Activated CD8-positive, alpha-beta memory T cell treated with anti-CD3 and anti-CD28 coated beads, Interleukin-2, amount 50 U/mL, for 24 hours (primary cell): ENCODE data around the gene TMOD1.
"Not testable (repeated sequence)": the region's sequence is repeated elsewhere in the genome, so short reads cannot be mapped to it uniquely, and the experiment has no call there.

Experiments
- DNase-seq: peaks from one replicate; pipeline ENCODE4 v3.0.0-alpha.2; 2020; ENCODE audit errors: extremely low read depth

The TMOD1 gene

DNA sequence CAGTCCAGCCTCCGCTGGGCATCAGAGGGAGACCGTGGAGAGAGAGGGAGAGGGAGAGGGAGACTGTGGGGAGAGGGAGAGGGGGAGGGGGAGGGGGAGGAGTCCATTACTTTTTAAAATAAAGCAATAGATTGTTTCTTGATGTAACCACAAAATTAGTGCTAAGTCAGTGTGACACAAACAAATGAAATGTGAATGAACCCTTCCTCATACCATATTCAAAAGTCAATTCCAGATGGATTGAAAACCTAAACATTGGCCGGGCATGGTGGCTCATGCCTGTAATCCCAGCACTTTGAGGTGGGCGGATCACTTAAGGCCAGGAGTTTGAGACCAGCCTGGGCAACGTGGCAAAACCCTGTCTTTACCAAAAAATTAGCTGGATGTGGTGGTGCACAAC, 2.6 kb upstream of the TMOD1 start:
- DNase-seq: not testable (repeated sequence)

DNA sequence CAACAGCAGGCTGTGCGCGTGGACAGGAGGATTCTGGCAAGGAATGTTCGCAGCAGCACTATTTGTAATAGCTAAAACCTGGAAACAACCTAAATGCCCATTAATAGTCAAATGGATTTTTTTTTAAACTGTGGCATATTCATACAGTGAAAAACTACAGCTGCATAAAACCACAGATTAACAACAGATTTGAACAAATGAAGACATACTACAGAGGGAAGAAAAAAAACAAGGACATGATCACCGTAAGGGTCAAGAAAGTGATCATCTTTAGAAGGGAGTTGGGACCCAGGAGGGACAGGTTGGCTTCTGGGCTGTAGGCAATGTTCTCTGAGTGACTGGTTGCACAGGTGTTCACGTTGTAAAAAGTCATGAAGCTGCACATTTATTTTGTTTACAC, 1.2 kb upstream of the TMOD1 start:
- DNase-seq: no peak

- DNase-seq: no peak
Measured at GRCh38 chr9:97500765-97501176, 695 bp upstream of the TMOD1 start.

- DNase-seq: no peak
Measured at GRCh38 chr9:97501972-97502221, 431 bp downstream of the TMOD1 start.

GRCh38 chr9:97502222-97502983, 937 bp downstream of the TMOD1 start:
- no peak for DNase-seq

DNA sequence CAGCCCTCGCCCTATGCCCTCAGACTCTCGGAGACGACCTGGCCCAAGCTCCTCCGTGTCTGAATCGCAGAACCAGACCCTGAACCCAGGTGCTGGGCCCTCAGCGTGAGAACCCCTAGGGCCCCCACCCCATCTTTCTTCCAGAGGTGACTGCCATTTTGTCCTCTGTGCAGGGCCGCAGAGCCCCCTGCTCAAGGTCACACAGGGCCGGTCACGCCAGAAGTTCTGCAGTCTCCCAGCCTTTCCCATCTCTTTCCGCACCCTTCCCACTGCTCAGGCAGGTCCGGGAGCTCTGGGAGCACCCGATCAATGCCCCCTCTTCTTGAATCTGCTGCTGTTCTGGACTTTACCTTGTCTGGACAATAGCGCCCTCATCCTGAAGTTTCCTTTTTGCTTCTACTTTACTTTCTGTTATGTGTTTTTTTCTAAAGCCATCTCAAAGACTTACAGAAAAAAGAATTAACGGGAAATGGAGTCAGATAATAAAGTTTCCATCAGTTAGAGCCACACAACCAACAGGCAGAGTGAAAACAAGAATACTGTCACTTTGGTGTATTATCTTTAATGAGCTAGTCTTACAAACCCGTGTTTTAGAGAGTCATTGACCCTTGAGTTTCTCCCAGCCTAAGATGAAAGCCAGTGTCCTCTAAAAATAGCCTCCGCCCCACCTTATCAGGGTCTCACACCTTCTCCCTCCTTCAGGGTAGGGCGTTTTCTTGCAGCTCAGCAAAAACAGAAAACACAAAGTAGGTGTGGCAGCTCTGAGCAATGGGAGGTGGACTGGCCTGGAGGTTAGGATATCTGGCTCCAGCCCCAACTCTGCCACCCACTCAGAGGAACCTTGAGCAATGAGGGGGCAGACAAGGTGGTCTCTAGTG, 1.8 kb downstream of the TMOD1 start:
- no peak for DNase-seq

DNA sequence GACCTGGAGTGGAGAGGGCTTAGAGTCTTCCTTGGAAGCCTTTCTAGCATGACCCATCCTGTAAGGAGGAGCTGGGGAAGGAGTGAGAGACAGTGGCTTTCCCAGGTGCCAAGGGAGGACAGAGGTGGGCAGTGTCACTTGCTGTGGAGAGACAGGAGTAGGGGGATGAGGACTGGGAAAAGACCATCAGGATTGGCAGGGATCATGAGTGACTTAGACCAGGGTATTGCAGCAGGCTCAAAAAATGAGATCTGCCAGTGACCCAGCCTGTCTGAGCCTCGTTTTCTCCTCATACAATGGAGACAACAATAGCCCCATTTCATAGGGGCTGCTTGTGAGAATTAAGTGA, 2.4 kb downstream of the TMOD1 start:
- DNase-seq: no peak

- DNase-seq: no peak
Measured at GRCh38 chr9:97504381-97505216, 3.1 kb downstream of the TMOD1 start.

DNA sequence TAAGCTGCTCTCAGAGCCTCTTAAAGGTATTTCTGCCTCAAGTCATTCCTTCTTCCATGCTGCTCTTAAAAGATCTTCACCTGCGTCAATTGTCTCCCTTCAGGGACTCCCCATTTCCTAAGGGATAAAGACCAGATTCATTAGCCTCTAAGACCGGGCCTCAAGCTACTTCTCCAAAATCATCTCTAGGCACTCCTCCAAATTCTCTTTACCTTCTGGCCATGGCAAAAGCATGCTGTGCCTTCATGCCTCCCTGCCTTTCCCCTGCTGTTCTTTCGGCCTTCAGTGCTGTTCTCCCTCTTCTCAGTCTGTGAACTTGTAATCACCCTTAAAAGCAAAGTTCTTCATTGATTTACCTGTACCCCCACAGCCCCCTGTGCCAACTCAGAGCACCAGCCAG, 4.4 kb downstream of the TMOD1 start:
- no peak for DNase-seq

- DNase-seq: no peak
Measured at GRCh38 chr9:97506306-97506705, 4.8 kb downstream of the TMOD1 start.

- DNase-seq: no peak
Measured at GRCh38 chr9:97506787-97507186, 5.3 kb downstream of the TMOD1 start.

DNA sequence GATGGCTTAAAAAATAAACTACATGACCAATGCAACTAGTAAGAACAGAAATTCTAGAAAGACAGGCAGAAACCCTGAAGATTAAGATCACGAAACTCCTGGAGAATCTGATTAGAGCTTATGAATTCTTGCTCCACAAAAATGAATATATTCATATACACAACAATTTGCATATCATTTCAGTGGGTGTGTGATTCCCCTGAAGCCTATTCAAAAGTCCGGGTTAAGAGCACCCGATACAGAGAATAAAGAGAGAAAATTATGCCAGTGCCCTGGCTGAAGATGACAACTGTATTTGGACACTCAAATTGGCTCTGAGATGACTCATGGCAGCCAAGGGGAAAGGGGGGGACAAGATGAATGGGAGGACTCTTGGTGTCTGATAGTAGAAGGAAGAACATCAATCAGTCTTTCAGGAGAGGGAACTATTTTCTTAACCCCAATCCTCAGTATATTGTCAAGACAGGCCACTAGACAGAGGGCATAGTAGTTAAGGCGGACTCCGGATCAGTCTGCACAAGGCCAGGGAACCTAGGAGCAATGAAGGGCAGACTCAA, 6.0 kb downstream of the TMOD1 start:
- DNase-seq: no peak

DNA sequence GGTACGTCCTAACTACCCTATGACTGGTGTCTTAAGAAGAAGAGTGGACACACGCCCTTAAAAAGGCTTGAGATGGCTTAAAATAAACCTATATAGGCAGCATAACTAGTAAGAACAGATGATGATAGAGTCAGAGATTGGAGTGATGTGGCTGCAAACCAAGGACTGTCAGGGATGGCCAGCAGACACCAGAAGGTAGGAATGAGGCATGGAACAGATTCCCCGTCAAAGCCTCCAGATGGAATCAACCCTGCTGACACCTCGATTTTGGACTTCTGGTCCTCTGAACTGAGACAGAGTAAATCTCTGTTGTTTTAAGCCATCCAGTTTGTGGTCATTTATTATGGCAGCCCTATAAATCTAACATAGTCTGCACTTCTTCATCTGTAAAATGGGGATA, 7.4 kb downstream of the TMOD1 start:
- DNase-seq: no peak

DNA sequence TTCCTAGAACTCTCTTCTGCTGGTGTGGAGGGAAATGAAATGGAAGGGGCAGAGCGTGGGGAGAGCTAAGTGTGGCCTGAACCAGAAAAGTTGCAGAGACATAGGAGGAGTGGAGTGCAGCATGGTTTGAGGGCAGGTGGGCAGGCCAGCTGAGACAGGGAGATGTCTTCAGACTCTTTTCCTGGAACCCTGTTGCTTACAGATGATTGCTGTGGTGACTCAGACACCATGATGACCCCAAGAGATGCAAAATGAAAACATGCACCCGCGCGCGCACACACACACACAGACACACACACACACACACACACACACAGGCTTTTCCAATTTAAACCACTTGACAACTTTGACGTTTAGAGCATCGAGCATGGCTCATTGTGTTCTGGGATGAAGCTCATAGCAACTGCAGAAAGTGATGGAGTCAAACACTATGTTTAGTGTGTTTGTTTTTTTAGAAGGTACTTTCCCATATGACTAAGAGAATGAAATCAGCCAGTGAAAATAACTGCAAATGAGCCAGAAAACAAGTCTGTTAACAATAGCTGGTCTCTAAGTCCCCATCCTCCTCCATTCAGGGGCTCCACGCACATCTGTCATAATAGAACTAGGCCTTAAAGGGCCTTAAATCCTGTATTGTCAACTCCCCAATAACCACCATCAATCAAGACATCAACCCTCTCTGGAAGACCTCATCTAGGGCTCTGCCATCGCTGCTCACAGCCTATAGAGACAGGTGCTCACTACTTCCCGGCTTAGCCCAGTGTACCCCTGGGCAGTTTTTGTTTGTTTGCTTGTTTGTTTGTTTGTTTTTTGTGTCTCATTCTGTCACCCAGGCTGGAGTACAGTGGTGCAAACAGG, 9.6 kb downstream of the TMOD1 start:
- DNase-seq: no peak

DNA sequence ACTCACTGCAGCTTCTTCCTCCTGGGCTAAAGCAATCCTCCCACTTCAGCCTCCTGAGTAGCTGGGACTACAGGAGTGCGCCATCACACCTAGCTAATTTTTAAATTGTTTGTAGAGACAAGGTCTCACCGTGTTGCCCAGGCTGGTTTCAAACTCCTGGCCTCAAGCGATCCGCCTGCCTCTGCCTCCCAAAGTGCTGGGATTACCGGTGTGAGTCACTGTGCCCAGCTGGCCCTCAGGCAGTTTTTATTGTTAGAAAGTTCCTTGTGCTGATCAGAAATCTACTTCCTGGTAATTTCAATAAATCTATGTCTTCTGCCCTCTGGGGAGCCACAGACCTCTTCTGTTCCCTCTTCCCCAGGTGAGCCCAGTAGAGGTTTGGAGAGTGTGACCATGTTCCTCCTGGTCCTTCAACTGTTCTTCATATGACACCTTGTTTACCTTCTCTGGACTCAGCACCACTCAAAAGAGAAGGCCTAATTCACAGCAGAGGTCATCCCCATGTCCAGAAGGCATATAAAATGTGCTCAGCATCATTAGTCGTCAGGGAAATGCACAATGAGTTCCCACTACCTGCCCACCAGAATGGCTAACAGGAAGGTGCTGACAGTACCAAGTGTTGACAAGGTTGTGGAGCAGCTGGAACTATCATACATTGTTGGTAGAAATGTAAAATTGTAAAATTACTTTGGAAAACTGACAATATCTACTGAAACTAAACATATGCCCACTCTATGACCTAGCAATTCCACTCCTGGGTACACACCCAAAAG, 10.4 kb downstream of the TMOD1 start:
- no peak for DNase-seq

DNA sequence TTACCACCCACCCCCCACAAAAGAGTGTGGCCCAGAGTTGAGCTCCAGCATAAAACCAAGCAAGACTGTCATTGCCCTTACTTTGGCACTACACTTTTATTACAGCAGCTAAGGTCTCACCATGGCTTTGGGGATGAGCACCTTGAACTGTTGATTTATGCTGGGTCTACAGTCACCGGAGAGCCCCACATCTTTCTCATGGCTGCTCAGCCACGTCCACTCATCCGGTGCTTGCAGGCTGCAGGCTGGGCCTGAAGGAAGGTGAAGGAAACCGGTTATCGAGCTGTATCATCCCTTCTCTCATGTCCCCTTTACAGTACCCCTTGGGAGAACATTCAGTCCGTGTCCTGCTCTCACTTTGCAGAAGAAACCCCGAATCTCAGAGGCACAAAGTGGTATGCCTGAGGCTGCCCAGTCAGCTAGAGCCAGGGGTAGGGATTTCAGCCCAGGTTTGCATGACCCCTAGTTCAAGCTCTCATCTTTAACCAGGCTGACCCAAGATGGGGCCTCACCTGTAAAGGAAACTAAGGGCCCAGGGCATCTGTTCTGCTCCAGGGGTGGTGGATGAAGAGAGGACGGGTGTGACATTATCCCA, 11.6 kb downstream of the TMOD1 start:
- DNase-seq: no peak

DNA sequence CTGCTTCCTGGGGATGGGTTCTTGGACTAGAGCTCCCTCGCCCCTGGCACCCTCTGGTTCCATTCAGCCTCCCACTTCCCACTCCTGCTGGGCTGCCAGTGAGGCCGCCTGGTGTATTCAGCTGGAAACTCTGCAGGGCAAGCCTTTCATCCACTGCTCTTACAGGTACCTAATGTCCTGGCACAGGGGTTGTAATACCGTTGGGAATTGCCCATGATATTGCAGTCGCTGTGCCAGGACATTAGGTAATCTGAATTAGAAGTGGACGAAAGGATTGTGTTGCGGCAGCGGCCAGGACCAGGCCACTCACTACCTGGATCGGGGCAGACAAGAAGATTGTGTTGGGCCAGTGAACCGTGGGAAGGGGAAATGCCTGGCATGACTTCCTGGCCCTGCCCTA, 13.1 kb downstream of the TMOD1 start:
- no peak for DNase-seq

- no peak for DNase-seq
Measured at GRCh38 chr9:97515662-97516061, 14.2 kb downstream of the TMOD1 start.

DNA sequence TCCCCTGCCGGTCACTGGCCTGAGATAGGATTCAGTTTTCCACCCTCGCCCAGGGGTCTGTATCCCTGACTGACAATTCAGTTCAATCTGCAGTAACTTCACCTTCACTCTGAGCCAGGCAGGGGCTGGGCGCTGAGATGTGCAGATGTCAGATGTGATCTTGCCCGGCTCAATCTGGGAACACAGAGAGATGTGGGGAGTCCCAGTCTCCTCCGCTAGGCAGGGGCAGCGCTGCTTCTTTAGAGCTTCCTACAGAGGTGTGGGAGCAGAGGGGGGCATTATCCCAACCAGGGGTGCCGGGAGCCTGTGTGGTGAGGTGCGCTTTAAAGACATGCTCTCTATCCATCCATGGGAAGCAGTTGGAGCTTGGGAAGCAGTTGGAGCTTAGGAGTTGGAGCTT, 14.6 kb downstream of the TMOD1 start:
- no peak for DNase-seq
